Activated CD4-positive, alpha-beta memory T cell treated with anti-CD3 and anti-CD28 coated beads for 36 hours (primary cell): ENCODE data around the gene SERPINF2. TPM values are rescaled to one million over a fixed set of nuclear protein-coding genes. Genes with fewer than 3 reads are reported as not detected.
"Not testable (repeated sequence)": the region's sequence is repeated elsewhere in the genome, so short reads cannot be mapped to it uniquely, and the experiment has no call there.

ENCODE experiments used
- CTCF ChIA-PET: fragments of 350-600 bp; sonication (Branson Sonifier 250); formaldehyde crosslinking; loops from one replicate; lab custom pipeline; 2021; ENCODE audit warnings: antibody characterized with exemption, inconsistent platforms; lab: Charles Lee
- POLR2A ChIA-PET: fragments of 350-600 bp; sonication (Branson Sonifier 250); formaldehyde crosslinking; loops from one replicate; lab custom pipeline; 2021; ENCODE audit warnings: antibody characterized with exemption; lab: Charles Lee
- DNase-seq: peaks from one replicate; pipeline ENCODE4 v3.0.0-alpha.2; 2020
- H3K27ac Mint-ChIP-seq: one replicate; pipeline ENCODE4 v1.8.0; 2021; ENCODE audit warnings: mixed read lengths
- H3K27me3 Mint-ChIP-seq: one replicate; pipeline ENCODE4 v1.8.0; 2021; ENCODE audit warnings: mixed read lengths
- H3K36me3 Mint-ChIP-seq: one replicate; pipeline ENCODE4 v1.8.0; 2021; ENCODE audit warnings: mixed read lengths
- H3K4me1 Mint-ChIP-seq: one replicate; pipeline ENCODE4 v1.8.0; 2021; ENCODE audit warnings: low read depth, mixed read lengths
- H3K4me3 Mint-ChIP-seq: one replicate; pipeline ENCODE4 v1.8.0; 2021; ENCODE audit warnings: mild to moderate bottlenecking, mixed read lengths
- H3K9me3 Mint-ChIP-seq: one replicate; pipeline ENCODE4 v1.8.0; 2021; ENCODE audit warnings: mixed read lengths
- intact Hi-C: fragments of 100-400 bp; cut with micrococcal nuclease; formaldehyde crosslinking; loops from one replicate; pipeline ENCODE4 v1.15.1; 2023
- total RNA-seq, 2 experiments: library from RNA; stranded (reverse); gene quantifications; one replicate each; pipeline ENCODE4 v1.2.3, GENCODE V29; 2021

Gene SERPINF2
- total RNA-seq, 2 experiments from 2014 or later = not detected

GRCh38 chr17:1755252-1755826 lies 12.7 kb downstream of the SERPINF2 start:
- no peaks in the 10 kb centered on the region for H3K27me3 Mint-ChIP-seq
- ChIA-PET POLR2A (no interaction called here), CTCF (no interaction called here)
- no peaks in the 10 kb centered on the region for H3K9me3 Mint-ChIP-seq
- intact Hi-C loops = no loop called here
- DNase-seq = no peak
- H3K27ac Mint-ChIP-seq = no peak overlapping the region
- H3K4me1 Mint-ChIP-seq = no peaks in the 10 kb centered on the region
- no peak overlapping the region for H3K4me3 Mint-ChIP-seq
- no peaks in the 10 kb centered on the region for H3K36me3 Mint-ChIP-seq

GRCh38 chr17:1755827-1756262 lies 13.2 kb downstream of the SERPINF2 start:
- ChIA-PET POLR2A (no interaction called here), CTCF (no interaction called here)
- no peak overlapping the region for H3K27ac Mint-ChIP-seq
- no peaks in the 10 kb centered on the region for H3K4me1 Mint-ChIP-seq
- DNase-seq = no peak
- no peaks in the 10 kb centered on the region for H3K9me3 Mint-ChIP-seq
- H3K4me3 Mint-ChIP-seq = no peak overlapping the region
- H3K27me3 Mint-ChIP-seq = no peaks in the 10 kb centered on the region
- intact Hi-C loops = no loop called here
- H3K36me3 Mint-ChIP-seq = no peaks in the 10 kb centered on the region

GRCh38 chr17:1758807-1759206 lies 16.1 kb downstream of the SERPINF2 start:
- no peak for DNase-seq
- POLR2A ChIA-PET = no interaction called here
- no peaks in the 10 kb centered on the region for H3K27me3 Mint-ChIP-seq
- H3K27ac Mint-ChIP-seq = no peak overlapping the region
- H3K36me3 Mint-ChIP-seq = no peaks in the 10 kb centered on the region
- CTCF ChIA-PET = no interaction called here
- no peak overlapping the region for H3K4me3 Mint-ChIP-seq
- H3K9me3 Mint-ChIP-seq = no peaks in the 10 kb centered on the region
- H3K4me1 Mint-ChIP-seq = peaks cover 15% of the 10 kb centered on the region
- intact Hi-C loops = no loop called here

GRCh38 chr17:1759529-1759928 lies 16.9 kb downstream of the SERPINF2 start:
- Mint-ChIP-seq H3K4me1 (peaks cover 22% of the 10 kb centered on the region), H3K9me3 (no peaks in the 10 kb centered on the region), H3K4me3 (no peak overlapping the region), H3K36me3 (no peaks in the 10 kb centered on the region), H3K27ac (no peak overlapping the region), H3K27me3 (no peaks in the 10 kb centered on the region)
- ChIA-PET POLR2A (no interaction called here), CTCF (no interaction called here)
- DNase-seq = no peak
- intact Hi-C loops = no loop called here

GRCh38 chr17:1762233-1762900 lies 19.7 kb downstream of the SERPINF2 start:
- H3K4me1 Mint-ChIP-seq = peaks cover 24% of the 10 kb centered on the region
- intact Hi-C loops = no loop called here
- ChIA-PET CTCF (interaction anchor here (1.8 kb wide), 1 partner anchor 42 kb away, joined by 7 read pairs; no protein-coding TSS in a partner anchor), POLR2A (interaction anchor here (1.2 kb wide), 1 partner anchor 9 kb away, joined by 5 read pairs; no protein-coding TSS in a partner anchor)
- no peak overlapping the region for H3K4me3 Mint-ChIP-seq
- H3K27me3 Mint-ChIP-seq = no peaks in the 10 kb centered on the region
- no peak overlapping the region for H3K27ac Mint-ChIP-seq
- no peaks in the 10 kb centered on the region for H3K9me3 Mint-ChIP-seq
- no peaks in the 10 kb centered on the region for H3K36me3 Mint-ChIP-seq
- no peak for DNase-seq

- no peak for DNase-seq
- Mint-ChIP-seq H3K4me3 (no peak overlapping the region), H3K36me3 (no peaks in the 10 kb centered on the region), H3K27me3 (no peaks in the 10 kb centered on the region), H3K27ac (no peak overlapping the region), H3K4me1 (peaks cover 24% of the 10 kb centered on the region), H3K9me3 (no peaks in the 10 kb centered on the region)
- POLR2A ChIA-PET = no interaction called here
- intact Hi-C loops = no loop called here
- CTCF ChIA-PET = interaction anchor here (1.8 kb wide), 1 partner anchor 43 kb away, joined by 7 read pairs; no protein-coding TSS in a partner anchor
Observed at GRCh38 chr17:1762901-1763898, 20.5 kb downstream of the SERPINF2 start.

GRCh38 chr17:1764284-1764683 lies 21.6 kb downstream of the SERPINF2 start:
- Mint-ChIP-seq H3K27ac (no peak overlapping the region), H3K9me3 (no peaks in the 10 kb centered on the region), H3K27me3 (no peaks in the 10 kb centered on the region), H3K36me3 (no peaks in the 10 kb centered on the region), H3K4me3 (no peak overlapping the region), H3K4me1 (peaks cover 24% of the 10 kb centered on the region)
- peak; percentile 46 for DNase-seq
- CTCF ChIA-PET = interaction anchor here (1.1 kb wide), 1 partner anchor 43 kb away, joined by 3 read pairs; no protein-coding TSS in a partner anchor
- POLR2A ChIA-PET = no interaction called here
- intact Hi-C loops = no loop called here

- H3K36me3 Mint-ChIP-seq, POLR2A ChIA-PET, DNase-seq, H3K9me3 Mint-ChIP-seq, H3K27ac Mint-ChIP-seq, intact Hi-C loops, H3K4me3 Mint-ChIP-seq, H3K27me3 Mint-ChIP-seq: not testable (repeated sequence)
- CTCF ChIA-PET = interaction anchor here (1.1 kb wide), 1 partner anchor 43 kb away, joined by 3 read pairs; no protein-coding TSS in a partner anchor
- H3K4me1 Mint-ChIP-seq = peaks cover 27% of the 10 kb centered on the region
Observed at GRCh38 chr17:1764705-1765104, 22.0 kb downstream of the SERPINF2 start.

- H3K4me3 Mint-ChIP-seq = no peak overlapping the region
- no peaks in the 10 kb centered on the region for H3K36me3 Mint-ChIP-seq
- peaks cover 27% of the 10 kb centered on the region for H3K4me1 Mint-ChIP-seq
- no peaks in the 10 kb centered on the region for H3K27me3 Mint-ChIP-seq
- no peak for DNase-seq
- intact Hi-C loops = no loop called here
- no peaks in the 10 kb centered on the region for H3K9me3 Mint-ChIP-seq
- ChIA-PET POLR2A (interaction anchor here (0.6 to 1.2 kb wide), 2 partner anchors 48 to 76 kb away, joined by 3 to 7 read pairs; no protein-coding TSS in a partner anchor), CTCF (no interaction called here)
- H3K27ac Mint-ChIP-seq = no peak overlapping the region
Observed at GRCh38 chr17:1765576-1765975, 22.9 kb downstream of the SERPINF2 start.

- POLR2A ChIA-PET = interaction anchor here (0.6 to 1.2 kb wide), 2 partner anchors 49 to 75 kb away, joined by 3 to 7 read pairs; no protein-coding TSS in a partner anchor
Observed at GRCh38 chr17:1766382-1767135, 23.9 kb downstream of the SERPINF2 start.

GRCh38 chr17:1767358-1767757 lies 24.7 kb downstream of the SERPINF2 start:
- ChIA-PET CTCF (no interaction called here), POLR2A (no interaction called here)
- Mint-ChIP-seq H3K36me3 (no peaks in the 10 kb centered on the region), H3K4me1 (peaks cover 21% of the 10 kb centered on the region), H3K27ac (no peak overlapping the region), H3K4me3 (no peak overlapping the region), H3K9me3 (no peaks in the 10 kb centered on the region), H3K27me3 (no peaks in the 10 kb centered on the region)
- no peak for DNase-seq
- intact Hi-C loops = no loop called here

More at GRCh38 chr17:1766382-1767135, 23.9 kb downstream of the SERPINF2 start:
- Mint-ChIP-seq H3K4me1 (peaks cover 27% of the 10 kb centered on the region), H3K4me3 (no peak overlapping the region), H3K27ac (no peak overlapping the region), H3K9me3 (no peaks in the 10 kb centered on the region), H3K27me3 (no peaks in the 10 kb centered on the region), H3K36me3 (no peaks in the 10 kb centered on the region)
- intact Hi-C loops = no loop called here
- no peak for DNase-seq
- CTCF ChIA-PET = interaction anchor here (0.7 kb wide), 1 partner anchor 46 kb away, joined by 3 read pairs; no protein-coding TSS in a partner anchor
